Activated CD4-positive, alpha-beta memory T cell treated with anti-CD3 and anti-CD28 coated beads for 36 hours (primary cell): Measurements from ENCODE around the gene HBS1L. TPM values are rescaled to one million over a fixed set of nuclear protein-coding genes. Genes with fewer than 3 reads are reported as not detected.

Experiments used
- CTCF ChIA-PET: fragments of 350-600 bp; sonication (Branson Sonifier 250); formaldehyde crosslinking; loops from one replicate; lab custom pipeline; 2021; ENCODE audit warnings: antibody characterized with exemption, inconsistent platforms; lab: Charles Lee
- POLR2A ChIA-PET: fragments of 350-600 bp; sonication (Branson Sonifier 250); formaldehyde crosslinking; loops from one replicate; lab custom pipeline; 2021; ENCODE audit warnings: antibody characterized with exemption; lab: Charles Lee
- DNase-seq: peaks from one replicate; pipeline ENCODE4 v3.0.0-alpha.2; 2020
- H3K27ac Mint-ChIP-seq: one replicate; pipeline ENCODE4 v1.8.0; 2021; ENCODE audit warnings: mixed read lengths
- H3K27me3 Mint-ChIP-seq: one replicate; pipeline ENCODE4 v1.8.0; 2021; ENCODE audit warnings: mixed read lengths
- H3K36me3 Mint-ChIP-seq: one replicate; pipeline ENCODE4 v1.8.0; 2021; ENCODE audit warnings: mixed read lengths
- H3K4me1 Mint-ChIP-seq: one replicate; pipeline ENCODE4 v1.8.0; 2021; ENCODE audit warnings: low read depth, mixed read lengths
- H3K4me3 Mint-ChIP-seq: one replicate; pipeline ENCODE4 v1.8.0; 2021; ENCODE audit warnings: mild to moderate bottlenecking, mixed read lengths
- H3K9me3 Mint-ChIP-seq: one replicate; pipeline ENCODE4 v1.8.0; 2021; ENCODE audit warnings: mixed read lengths
- intact Hi-C: fragments of 100-400 bp; cut with micrococcal nuclease; formaldehyde crosslinking; loops from one replicate; pipeline ENCODE4 v1.15.1; 2023
- total RNA-seq, 2 experiments: library from RNA; stranded (reverse); gene quantifications; one replicate each; pipeline ENCODE4 v1.2.3, GENCODE V29; 2021

HBS1L gene
- total RNA-seq, 2 experiments from 2014 or later = 117 to 123 TPM

DNA sequence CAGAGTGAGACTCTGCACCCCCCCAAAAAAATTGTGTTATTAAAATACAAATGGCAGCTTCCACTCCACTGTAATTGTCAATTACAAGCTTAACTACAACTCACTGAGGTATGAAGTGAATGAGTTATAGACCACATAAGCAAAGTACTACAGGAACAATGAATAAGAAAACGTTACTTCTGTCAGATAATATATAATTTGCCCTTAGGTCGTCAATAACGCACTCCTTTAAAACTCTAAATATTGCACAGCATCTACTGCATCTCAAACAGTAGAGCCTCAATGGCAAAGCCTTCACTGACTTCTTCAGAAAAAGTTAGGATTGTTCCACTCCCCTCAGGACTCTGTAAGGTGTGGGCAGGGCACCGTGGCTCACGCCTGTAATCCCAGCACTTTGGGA, 2.0 kb upstream of the HBS1L start:
- POLR2A ChIA-PET = interaction anchor here (1.1 kb wide), 1 partner anchor 10 kb away, joined by 5 read pairs; no protein-coding TSS in a partner anchor
- no peaks in the 10 kb centered on the region for H3K9me3 Mint-ChIP-seq
- CTCF ChIA-PET = interaction anchor here (1.6 to 1.8 kb wide), 2 partner anchors 29 to 127 kb away, joined by 4 to 9 read pairs; no protein-coding TSS in a partner anchor
- DNase-seq = no peak
- no peak overlapping the region for H3K4me3 Mint-ChIP-seq
- H3K27me3 Mint-ChIP-seq = no peaks in the 10 kb centered on the region
- H3K27ac Mint-ChIP-seq = no peak overlapping the region
- peaks cover 9% of the 10 kb centered on the region for H3K36me3 Mint-ChIP-seq
- peaks cover 27% of the 10 kb centered on the region for H3K4me1 Mint-ChIP-seq
- intact Hi-C loops = loop anchor here (10.0 kb wide), 1 partner anchor 1228 kb away; the partner anchor contains the start of gene BCLAF1

DNA sequence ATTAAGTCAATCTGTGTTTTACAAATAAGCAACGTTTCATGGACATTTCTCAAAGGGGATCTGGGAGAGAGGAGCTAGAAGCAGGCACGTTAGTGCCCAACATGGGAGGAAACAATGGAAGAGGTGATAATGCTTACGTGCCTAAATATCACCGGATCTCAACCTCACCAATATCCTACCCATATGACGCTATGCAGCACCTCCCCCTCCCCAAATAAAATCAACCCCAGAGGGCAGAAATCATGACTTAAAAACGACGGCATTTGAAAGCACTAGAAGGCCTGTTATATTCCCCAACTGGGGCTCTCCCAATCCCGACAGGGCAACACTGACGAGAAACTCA, 425 bp downstream of the HBS1L start:
- ChIA-PET POLR2A (interaction anchor here (0.8 to 2.5 kb wide), 7 partner anchors 8 to 128 kb away, joined by 3 to 25 read pairs (median 4); no protein-coding TSS in a partner anchor), CTCF (interaction anchor here (1.0 to 1.6 kb wide), 7 partner anchors 10 to 130 kb away, joined by 3 to 6 read pairs (median 4); partner anchors contain the start of gene MYB)
- Mint-ChIP-seq H3K36me3 (peaks cover 15% of the 10 kb centered on the region), H3K4me1 (peaks cover 35% of the 10 kb centered on the region), H3K4me3 (peak overlapping the region; percentile 92), H3K9me3 (no peaks in the 10 kb centered on the region), H3K27me3 (no peaks in the 10 kb centered on the region), H3K27ac (peak overlapping the region; percentile 96)
- DNase-seq = no peak
- intact Hi-C loops = loop anchor here (1.0 to 10.0 kb wide), 7 partner anchors 24 to 1231 kb away; partner anchors contain the start of gene BCLAF1

DNA sequence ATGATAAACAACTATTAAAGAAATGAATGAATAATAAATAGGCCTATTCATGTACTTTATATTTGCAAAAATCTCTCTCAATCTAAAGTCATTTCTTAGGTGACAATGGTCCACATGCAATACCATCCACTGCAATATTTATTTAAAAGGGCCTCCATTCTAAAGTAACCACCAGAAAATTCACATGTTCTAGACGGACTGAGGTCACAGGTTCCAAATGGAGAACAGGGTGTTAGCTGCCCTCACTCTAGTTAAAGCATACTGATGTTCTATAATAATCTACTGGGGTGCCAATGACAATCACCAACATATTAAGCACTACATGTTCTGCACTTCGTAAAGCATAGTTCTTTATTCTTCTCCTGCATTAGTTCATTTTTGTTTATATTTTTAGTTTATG, 1.2 kb downstream of the HBS1L start:
- CTCF ChIA-PET = interaction anchor here (1.0 to 1.6 kb wide), 2 partner anchors 10 to 127 kb away, joined by 3 to 4 read pairs; partner anchors contain the start of gene MYB

DNA sequence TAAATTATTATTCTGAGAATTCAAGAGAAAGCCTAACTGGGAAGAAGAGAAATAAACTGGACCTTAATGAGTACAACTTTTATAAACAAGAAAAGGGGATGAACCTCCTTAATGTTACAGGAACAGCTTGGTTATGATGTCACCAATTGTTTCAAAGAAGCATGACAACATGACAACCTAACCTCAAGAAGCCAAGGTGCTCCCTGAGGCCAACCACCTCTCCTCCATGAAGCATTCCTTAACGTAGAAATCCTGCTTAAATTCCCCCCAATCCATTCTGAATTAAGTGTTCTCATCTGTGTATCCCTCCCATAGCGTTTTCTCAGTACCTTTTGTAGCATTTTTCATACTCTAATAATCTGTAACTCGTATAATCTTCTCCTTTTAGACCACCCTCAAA, 1.7 kb downstream of the HBS1L start:
- no peaks in the 10 kb centered on the region for H3K27me3 Mint-ChIP-seq
- peaks cover 48% of the 10 kb centered on the region for H3K4me1 Mint-ChIP-seq
- H3K9me3 Mint-ChIP-seq = no peaks in the 10 kb centered on the region
- peaks cover 26% of the 10 kb centered on the region for H3K36me3 Mint-ChIP-seq
- ChIA-PET CTCF (interaction anchor here (1.0 kb wide), 1 partner anchor 9 kb away, joined by 3 read pairs; no protein-coding TSS in a partner anchor), POLR2A (interaction anchor here (0.8 kb wide), 1 partner anchor 42 kb away, joined by 7 read pairs; no protein-coding TSS in a partner anchor)
- intact Hi-C loops = loop anchor here (10.0 kb wide), 1 partner anchor 1232 kb away; the partner anchor contains the start of gene BCLAF1
- H3K27ac Mint-ChIP-seq = peak overlapping the region; percentile 96
- H3K4me3 Mint-ChIP-seq = peak overlapping the region; percentile 92
- DNase-seq = no peak

More for the DNA sequence above, 1.2 kb downstream of the HBS1L start:
- peak overlapping the region; percentile 92 for H3K4me3 Mint-ChIP-seq
- no peaks in the 10 kb centered on the region for H3K9me3 Mint-ChIP-seq
- intact Hi-C loops = loop anchor here (10.0 kb wide), 1 partner anchor 1231 kb away; the partner anchor contains the start of gene BCLAF1
- POLR2A ChIA-PET = interaction anchor here (0.8 to 2.5 kb wide), 2 partner anchors 34 to 41 kb away, joined by 7 to 25 read pairs; no protein-coding TSS in a partner anchor
- H3K4me1 Mint-ChIP-seq = peaks cover 43% of the 10 kb centered on the region
- peak overlapping the region; percentile 96 for H3K27ac Mint-ChIP-seq
- no peak for DNase-seq
- peaks cover 22% of the 10 kb centered on the region for H3K36me3 Mint-ChIP-seq
- H3K27me3 Mint-ChIP-seq = no peaks in the 10 kb centered on the region

DNA sequence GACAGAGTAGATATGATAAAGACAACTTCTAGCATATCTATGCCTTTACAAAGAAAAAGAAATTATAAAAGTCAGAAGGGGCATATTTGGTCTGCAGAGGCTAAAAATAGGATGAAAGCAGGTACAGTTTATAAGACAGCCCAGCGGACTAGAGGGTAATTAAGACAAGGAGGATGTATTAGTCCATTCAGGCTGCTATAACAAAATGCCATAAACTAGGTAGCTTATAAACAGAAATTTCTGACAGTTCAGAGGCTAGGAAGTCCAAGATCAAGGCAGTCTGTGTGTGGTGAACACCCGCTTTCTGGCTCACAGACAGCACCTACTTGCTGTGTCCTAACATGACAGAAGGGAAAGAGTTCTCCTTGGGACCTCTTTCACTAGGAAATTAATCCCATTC, 5.7 kb downstream of the HBS1L start:
- CTCF ChIA-PET = no interaction called here
- Mint-ChIP-seq H3K4me3 (no peak overlapping the region), H3K27ac (no peak overlapping the region)

DNA sequence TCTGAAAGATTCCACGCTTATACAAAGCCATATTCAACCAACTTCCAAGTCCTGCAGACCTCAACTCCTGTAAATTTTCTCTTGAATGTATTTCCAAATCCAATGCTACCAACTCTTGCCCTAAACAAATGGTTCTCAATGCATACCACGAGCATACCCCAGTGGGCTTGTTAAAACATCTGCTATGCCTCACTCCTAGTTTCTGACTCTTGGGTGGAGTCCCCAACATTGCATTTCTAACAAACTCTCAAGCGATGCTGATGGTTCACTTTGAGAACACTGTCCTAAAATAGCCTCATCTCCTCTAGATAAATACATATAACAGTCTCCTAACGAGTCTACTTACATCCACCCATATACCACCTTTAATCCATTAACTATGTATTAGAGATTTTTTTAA, 7.3 kb downstream of the HBS1L start:
- DNase-seq = no peak
- no peak overlapping the region for H3K27ac Mint-ChIP-seq
- H3K9me3 Mint-ChIP-seq = no peaks in the 10 kb centered on the region
- no peaks in the 10 kb centered on the region for H3K27me3 Mint-ChIP-seq
- peaks cover 66% of the 10 kb centered on the region for H3K4me1 Mint-ChIP-seq
- H3K36me3 Mint-ChIP-seq = peaks cover 20% of the 10 kb centered on the region
- POLR2A ChIA-PET = interaction anchor here (1.1 kb wide), 1 partner anchor 33 kb away, joined by 3 read pairs; no protein-coding TSS in a partner anchor
- intact Hi-C loops = no loop called here
- CTCF ChIA-PET = no interaction called here
- H3K4me3 Mint-ChIP-seq = no peak overlapping the region

More for the DNA sequence above, 5.7 kb downstream of the HBS1L start:
- H3K4me1 Mint-ChIP-seq = peaks cover 69% of the 10 kb centered on the region
- POLR2A ChIA-PET = no interaction called here
- no peak for DNase-seq
- intact Hi-C loops = no loop called here
- H3K27me3 Mint-ChIP-seq = no peaks in the 10 kb centered on the region
- H3K9me3 Mint-ChIP-seq = no peaks in the 10 kb centered on the region
- peaks cover 22% of the 10 kb centered on the region for H3K36me3 Mint-ChIP-seq

DNA sequence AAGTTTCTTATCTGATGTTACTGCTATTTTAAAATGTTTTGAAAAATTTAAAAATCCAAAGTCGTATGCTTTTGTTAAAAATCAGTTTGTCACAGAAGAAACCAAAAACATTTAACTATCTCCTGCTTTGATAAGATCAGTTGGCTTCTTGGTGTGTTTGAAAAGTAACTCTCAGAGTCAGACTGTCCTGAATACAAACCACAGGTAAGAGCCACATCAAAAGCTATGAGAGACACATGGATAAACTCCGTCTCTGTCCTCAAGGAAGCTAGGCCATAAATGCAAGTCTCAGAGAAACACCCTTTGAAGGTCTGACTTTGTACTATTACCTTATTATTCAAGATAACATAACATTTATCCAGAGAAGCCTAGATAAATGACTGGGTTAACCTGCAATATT, 7.7 kb downstream of the HBS1L start:
- intact Hi-C loops = no loop called here
- H3K4me3 Mint-ChIP-seq = no peak overlapping the region
- ChIA-PET CTCF (interaction anchor here (1.0 kb wide), 1 partner anchor 1130 kb away, joined by 3 read pairs; no protein-coding TSS in a partner anchor), POLR2A (interaction anchor here (1.0 to 1.7 kb wide), 3 partner anchors 7 to 33 kb away, joined by 3 to 5 read pairs (median 3); partner anchors contain the start of gene HBS1L)
- H3K4me1 Mint-ChIP-seq = peaks cover 65% of the 10 kb centered on the region
- H3K27ac Mint-ChIP-seq = no peak overlapping the region
- no peaks in the 10 kb centered on the region for H3K9me3 Mint-ChIP-seq
- H3K27me3 Mint-ChIP-seq = no peaks in the 10 kb centered on the region
- H3K36me3 Mint-ChIP-seq = peaks cover 20% of the 10 kb centered on the region
- no peak for DNase-seq

DNA sequence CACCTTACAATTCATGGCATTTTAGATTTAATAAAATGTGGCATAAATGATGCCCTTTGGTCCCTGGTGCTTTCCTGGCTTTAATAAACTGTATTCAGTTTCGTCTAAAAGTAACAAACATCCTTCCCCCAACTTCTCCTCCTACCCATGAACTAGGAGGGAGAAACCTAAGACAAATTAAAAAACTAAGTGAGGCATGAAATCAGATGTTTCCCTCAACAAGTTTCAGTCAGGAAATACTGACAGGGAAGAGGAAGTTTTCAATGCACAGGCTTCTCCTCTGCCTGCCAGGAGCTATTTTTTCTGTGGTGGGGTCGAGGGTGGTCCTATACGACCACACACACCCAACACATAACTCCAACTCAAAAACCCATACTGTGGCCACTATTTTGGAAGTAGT, 10.0 kb downstream of the HBS1L start:
- peaks cover 58% of the 10 kb centered on the region for H3K4me1 Mint-ChIP-seq
- CTCF ChIA-PET = interaction anchor here (1.3 kb wide), 1 partner anchor 139 kb away, joined by 4 read pairs; no protein-coding TSS in a partner anchor
- no peaks in the 10 kb centered on the region for H3K9me3 Mint-ChIP-seq
- H3K36me3 Mint-ChIP-seq = peaks cover 19% of the 10 kb centered on the region
- no peaks in the 10 kb centered on the region for H3K27me3 Mint-ChIP-seq
- intact Hi-C loops = no loop called here
- POLR2A ChIA-PET = interaction anchor here (1.4 kb wide), 1 partner anchor 10 kb away, joined by 4 read pairs; the partner anchor contains the start of gene HBS1L
- no peak overlapping the region for H3K27ac Mint-ChIP-seq
- DNase-seq = no peak
- no peak overlapping the region for H3K4me3 Mint-ChIP-seq

DNA sequence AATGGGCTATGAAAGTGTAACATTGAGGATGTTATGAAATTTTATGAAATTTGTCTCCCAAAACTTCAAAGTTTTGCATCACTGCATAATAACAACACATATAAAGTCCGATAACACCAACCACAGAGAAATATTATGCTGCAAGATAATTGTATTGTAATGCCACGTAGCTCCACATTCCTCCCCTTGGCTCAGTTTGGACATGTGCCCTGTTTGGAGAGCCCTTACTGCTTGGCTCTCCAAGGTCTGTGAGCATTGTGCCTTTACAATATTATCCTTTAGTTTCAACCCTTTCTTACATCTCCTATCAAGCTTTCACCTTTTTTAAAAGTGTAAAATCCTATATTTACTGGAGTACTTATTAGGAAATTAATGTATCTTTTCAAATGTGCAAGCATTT, 10.8 kb downstream of the HBS1L start:
- Mint-ChIP-seq H3K9me3 (no peaks in the 10 kb centered on the region), H3K27me3 (no peaks in the 10 kb centered on the region), H3K4me1 (peaks cover 61% of the 10 kb centered on the region), H3K4me3 (no peak overlapping the region), H3K36me3 (peaks cover 19% of the 10 kb centered on the region), H3K27ac (no peak overlapping the region)
- ChIA-PET CTCF (interaction anchor here (1.2 to 1.3 kb wide), 2 partner anchors 9 to 140 kb away, joined by 3 to 4 read pairs; no protein-coding TSS in a partner anchor), POLR2A (interaction anchor here (1.4 kb wide), 1 partner anchor 11 kb away, joined by 4 read pairs; the partner anchor contains the start of gene HBS1L)
- no peak for DNase-seq
- intact Hi-C loops = no loop called here

DNA sequence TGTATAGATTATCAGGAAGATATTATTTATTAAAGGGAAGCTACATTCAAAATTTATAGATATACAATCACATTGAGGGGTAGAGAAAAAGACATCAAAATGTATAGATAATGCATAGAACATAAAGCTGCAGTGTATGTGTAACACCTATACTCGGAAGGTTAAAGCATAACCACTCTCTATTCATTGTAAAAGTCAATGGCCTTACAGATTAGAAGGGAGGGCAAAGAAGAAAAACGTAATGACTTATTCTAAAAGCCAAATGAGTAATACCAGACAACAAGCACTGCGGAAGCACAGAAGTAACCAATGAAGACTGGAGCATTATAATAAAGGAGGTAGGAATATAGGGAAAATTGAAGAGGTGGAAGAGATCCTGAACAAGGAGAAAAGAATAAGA, 11.3 kb downstream of the HBS1L start:
- intact Hi-C loops = no loop called here
- H3K4me3 Mint-ChIP-seq = no peak overlapping the region
- ChIA-PET POLR2A (interaction anchor here (1.4 kb wide), 1 partner anchor 12 kb away, joined by 4 read pairs; the partner anchor contains the start of gene HBS1L), CTCF (interaction anchor here (1.2 to 1.3 kb wide), 2 partner anchors 10 to 140 kb away, joined by 3 to 4 read pairs; no protein-coding TSS in a partner anchor)
- no peaks in the 10 kb centered on the region for H3K27me3 Mint-ChIP-seq
- H3K36me3 Mint-ChIP-seq = peaks cover 15% of the 10 kb centered on the region
- no peaks in the 10 kb centered on the region for H3K9me3 Mint-ChIP-seq
- H3K27ac Mint-ChIP-seq = no peak overlapping the region
- peaks cover 57% of the 10 kb centered on the region for H3K4me1 Mint-ChIP-seq
- DNase-seq = no peak

DNA sequence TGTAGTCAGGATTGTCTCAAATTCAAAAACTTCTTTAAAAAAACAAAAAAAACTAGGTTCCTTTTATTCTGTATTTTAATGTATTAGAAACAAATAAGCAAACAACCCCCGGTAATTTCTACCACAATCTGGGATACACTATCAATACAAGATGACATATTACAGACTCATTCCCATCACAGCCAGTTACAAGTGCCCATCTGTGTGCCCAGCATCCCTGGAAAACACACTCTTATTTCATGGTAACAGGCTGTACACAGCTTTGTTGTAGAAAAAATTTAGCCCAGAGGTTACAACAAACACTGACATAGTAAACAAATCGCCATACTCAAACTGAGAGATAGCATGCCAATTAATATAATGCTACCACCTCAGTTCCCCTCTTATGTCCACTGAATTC, 16.3 kb downstream of the HBS1L start:
- intact Hi-C loops = no loop called here
- ChIA-PET CTCF (no interaction called here), POLR2A (no interaction called here)
- DNase-seq = no peak
- H3K4me3 Mint-ChIP-seq = no peak overlapping the region
- H3K27me3 Mint-ChIP-seq = no peaks in the 10 kb centered on the region
- H3K36me3 Mint-ChIP-seq = peaks cover 36% of the 10 kb centered on the region
- H3K27ac Mint-ChIP-seq = no peak overlapping the region
- H3K4me1 Mint-ChIP-seq = peaks cover 39% of the 10 kb centered on the region
- no peaks in the 10 kb centered on the region for H3K9me3 Mint-ChIP-seq

DNA sequence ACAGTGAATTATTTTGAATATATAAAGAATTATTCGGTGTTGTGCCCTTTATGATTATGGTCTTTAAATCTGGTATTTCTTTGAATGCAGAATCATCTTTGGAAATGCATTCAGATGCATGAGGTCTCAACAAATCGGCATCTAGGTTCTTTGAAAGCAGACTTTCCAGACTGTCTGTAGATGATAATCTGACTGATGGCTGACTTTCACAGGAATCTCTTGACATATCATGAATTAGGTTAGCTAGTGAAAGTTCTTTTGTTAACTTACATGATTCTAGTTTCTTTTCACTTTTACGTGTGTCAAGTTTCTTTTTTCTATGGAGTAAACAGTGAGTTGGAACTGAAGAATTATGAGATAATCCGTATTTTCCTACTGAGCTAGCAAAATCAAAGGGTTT, 17.1 kb downstream of the HBS1L start:
- CTCF ChIA-PET = no interaction called here
- H3K4me3 Mint-ChIP-seq = no peak overlapping the region
- intact Hi-C loops = no loop called here
- POLR2A ChIA-PET = interaction anchor here (1.5 kb wide), 1 partner anchor 17 kb away, joined by 4 read pairs; the partner anchor contains the start of gene HBS1L
- H3K9me3 Mint-ChIP-seq = no peaks in the 10 kb centered on the region
- peaks cover 36% of the 10 kb centered on the region for H3K36me3 Mint-ChIP-seq
- no peaks in the 10 kb centered on the region for H3K27me3 Mint-ChIP-seq
- no peak overlapping the region for H3K27ac Mint-ChIP-seq
- DNase-seq = no peak
- peaks cover 37% of the 10 kb centered on the region for H3K4me1 Mint-ChIP-seq
